Measurements from ENCODE around the gene USF3. TPM values are rescaled to one million over a fixed set of nuclear protein-coding genes. Genes with fewer than 3 reads are reported as not detected.
"Not testable (repeated sequence)": the region's sequence is repeated elsewhere in the genome, so short reads cannot be mapped to it uniquely, and the experiment has no call there.

The USF3 gene
- total RNA-seq, 2 donors from 2014 or later, result 15.5 to 17.6 TPM

DNA sequence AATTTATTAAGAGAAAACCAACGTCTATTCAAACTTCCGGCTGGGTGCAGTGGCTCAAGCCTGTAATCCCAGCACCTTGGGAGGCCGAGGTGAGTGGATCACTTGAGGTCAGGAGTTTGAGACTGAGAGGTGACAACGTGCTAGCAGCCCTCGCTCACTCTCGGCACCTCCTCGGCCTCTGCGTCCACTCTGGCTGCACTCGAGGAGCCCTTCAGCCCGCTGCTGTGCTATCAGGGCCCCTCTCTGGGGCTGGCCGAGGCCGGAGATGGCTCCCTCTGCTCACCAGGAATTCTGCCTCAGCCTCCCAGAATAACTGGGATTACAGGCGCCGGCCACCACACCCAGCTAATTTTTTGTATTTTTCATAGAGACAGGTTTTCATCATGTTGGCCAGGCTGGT is 58.7 kb downstream of the USF3 start:
- H3K4me1 Mint-ChIP-seq, result no peaks in the 10 kb centered on the region
- H3K36me3 Mint-ChIP-seq (ENCODE audit: low read depth), result no peaks in the 10 kb centered on the region
- 88 to 93% methylated on average over 14 of the region's 14 CpGs for WGBS, 2 experiments (ENCODE audit: insufficient coverage in 1 of 2, insufficient read length in 1 of 2)
- Histone ChIP-seq H3K4me1 (ENCODE audit: control insufficient read depth, insufficient read depth, low read length) (no peaks in the 10 kb centered on the region), H3K36me3 (ENCODE audit: control insufficient read depth, insufficient read depth, low read length) (no peaks in the 10 kb centered on the region), H3K4me3 (ENCODE audit: low read length) (no peak overlapping the region), H3K27ac (ENCODE audit: low read depth, low read length) (no peak overlapping the region), H3K9me3 (ENCODE audit: control insufficient read depth, low read length) (no peaks in the 10 kb centered on the region), H3K27me3 (ENCODE audit: control insufficient read depth, insufficient read depth, low read length, poor library complexity, severe bottlenecking) (no peaks in the 10 kb centered on the region), H3K9ac (ENCODE audit: extremely low read depth, low read length, poor library complexity, severe bottlenecking) (no peak overlapping the region)
- H3K9me3 Mint-ChIP-seq, result peaks cover 3% of the 10 kb centered on the region
- H3K27ac Mint-ChIP-seq, result no peak overlapping the region
- H3K4me3 Mint-ChIP-seq, result no peak overlapping the region
- no peak for DNase-seq
- H3K27me3 Mint-ChIP-seq (ENCODE audit: insufficient read depth), result no peaks in the 10 kb centered on the region
- no peak for TF ChIP-seq CTCF (conservative IDR thresholded peaks at IDR 0.05)

GRCh38 chr3:113636034-113636433 is 60.4 kb downstream of the USF3 start:
- H3K9me3 ChIP-seq (ENCODE audit: control insufficient read depth, low read length); H3K36me3 ChIP-seq (ENCODE audit: control insufficient read depth, insufficient read depth, low read length); H3K9me3 Mint-ChIP-seq; H3K27ac ChIP-seq (ENCODE audit: low read depth, low read length); H3K4me3 ChIP-seq (ENCODE audit: low read length); H3K27me3 ChIP-seq (ENCODE audit: control insufficient read depth, insufficient read depth, low read length, poor library complexity, severe bottlenecking); DNase-seq; H3K36me3 Mint-ChIP-seq (ENCODE audit: low read depth); H3K4me1 ChIP-seq (ENCODE audit: control insufficient read depth, insufficient read depth, low read length); H3K27ac Mint-ChIP-seq; H3K4me3 Mint-ChIP-seq; H3K9ac ChIP-seq (ENCODE audit: extremely low read depth, low read length, poor library complexity, severe bottlenecking); H3K27me3 Mint-ChIP-seq (ENCODE audit: insufficient read depth); H3K4me1 Mint-ChIP-seq: not testable (repeated sequence)
- whole genome bisulfite sequencing, 2 experiments (ENCODE audit: insufficient coverage in 1 of 2, insufficient read length in 1 of 2), result 88 to 89% methylated on average over 6 to 7 of the region's 7 CpGs

GRCh38 chr3:113634782-113635474 is 61.5 kb downstream of the USF3 start:
- no peak for DNase-seq
- H3K27me3 ChIP-seq (ENCODE audit: control insufficient read depth, insufficient read depth, low read length, poor library complexity, severe bottlenecking), result no peaks in the 10 kb centered on the region
- H3K4me1 Mint-ChIP-seq, result no peaks in the 10 kb centered on the region
- H3K27ac ChIP-seq (ENCODE audit: low read depth, low read length), result no peak overlapping the region
- H3K27me3 Mint-ChIP-seq (ENCODE audit: insufficient read depth), result no peaks in the 10 kb centered on the region
- no peak overlapping the region for H3K9ac ChIP-seq (ENCODE audit: extremely low read depth, low read length, poor library complexity, severe bottlenecking)
- no peak overlapping the region for H3K4me3 Mint-ChIP-seq
- no peaks in the 10 kb centered on the region for H3K9me3 ChIP-seq (ENCODE audit: control insufficient read depth, low read length)
- no peaks in the 10 kb centered on the region for H3K9me3 Mint-ChIP-seq
- H3K27ac Mint-ChIP-seq, result no peak overlapping the region
- TF ChIP-seq CTCF (conservative IDR thresholded peaks at IDR 0.05), result no peak
- no peaks in the 10 kb centered on the region for H3K36me3 ChIP-seq (ENCODE audit: control insufficient read depth, insufficient read depth, low read length)
- no peaks in the 10 kb centered on the region for H3K36me3 Mint-ChIP-seq (ENCODE audit: low read depth)
- no peak overlapping the region for H3K4me3 ChIP-seq (ENCODE audit: low read length)
- WGBS, 2 experiments (ENCODE audit: insufficient coverage in 1 of 2, insufficient read length in 1 of 2), result 91 to 95% methylated on average over 6 to 8 of the region's 8 CpGs
- no peaks in the 10 kb centered on the region for H3K4me1 ChIP-seq (ENCODE audit: control insufficient read depth, insufficient read depth, low read length)

DNA sequence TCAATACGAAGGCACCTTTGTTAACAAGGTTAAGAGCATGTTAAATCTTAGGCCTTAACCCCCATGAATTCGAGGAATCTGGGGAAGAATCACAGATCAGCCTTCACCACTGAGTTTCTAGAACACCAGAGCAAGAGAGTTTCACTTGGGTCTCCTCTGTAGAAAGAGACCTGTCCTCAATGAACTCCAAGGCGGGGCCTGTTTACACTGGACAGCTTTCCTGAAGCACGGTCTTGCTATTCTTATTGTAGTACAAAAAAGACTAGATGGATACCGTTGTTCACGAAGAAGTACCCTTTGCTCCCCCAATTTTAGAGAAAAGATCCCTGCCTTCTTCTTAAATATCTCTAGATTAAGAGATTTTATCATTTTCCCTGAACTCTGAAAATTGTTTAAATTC is 64.9 kb downstream of the USF3 start:
- TF ChIP-seq CTCF (conservative IDR thresholded peaks at IDR 0.05), result no peak
- Histone ChIP-seq H3K4me1 (ENCODE audit: control insufficient read depth, insufficient read depth, low read length) (no peaks in the 10 kb centered on the region), H3K4me3 (ENCODE audit: low read length) (no peak overlapping the region), H3K9me3 (ENCODE audit: control insufficient read depth, low read length) (no peaks in the 10 kb centered on the region), H3K36me3 (ENCODE audit: control insufficient read depth, insufficient read depth, low read length) (no peaks in the 10 kb centered on the region), H3K27ac (ENCODE audit: low read depth, low read length) (no peak overlapping the region), H3K27me3 (ENCODE audit: control insufficient read depth, insufficient read depth, low read length, poor library complexity, severe bottlenecking) (no peaks in the 10 kb centered on the region), H3K9ac (ENCODE audit: extremely low read depth, low read length, poor library complexity, severe bottlenecking) (no peak overlapping the region)
- no peak overlapping the region for H3K27ac Mint-ChIP-seq
- H3K27me3 Mint-ChIP-seq (ENCODE audit: insufficient read depth), result peaks cover 2% of the 10 kb centered on the region
- H3K4me3 Mint-ChIP-seq, result no peak overlapping the region
- 89 to 93% methylated on average over 6 of the region's 6 CpGs for WGBS, 2 experiments (ENCODE audit: insufficient coverage in 1 of 2, insufficient read length in 1 of 2)
- no peaks in the 10 kb centered on the region for H3K36me3 Mint-ChIP-seq (ENCODE audit: low read depth)
- no peaks in the 10 kb centered on the region for H3K4me1 Mint-ChIP-seq
- DNase-seq, result no peak
- H3K9me3 Mint-ChIP-seq, result no peaks in the 10 kb centered on the region

Measured in endodermal cell (in vitro differentiated cells).